ENCODE measurements around the gene SLC35A2. TPM values are rescaled to one million over a fixed set of nuclear protein-coding genes. Genes with fewer than 3 reads are reported as not detected.

SLC35A2 gene
- total RNA-seq, 1 donor from 2014 or later: 6.3 TPM

DNA sequence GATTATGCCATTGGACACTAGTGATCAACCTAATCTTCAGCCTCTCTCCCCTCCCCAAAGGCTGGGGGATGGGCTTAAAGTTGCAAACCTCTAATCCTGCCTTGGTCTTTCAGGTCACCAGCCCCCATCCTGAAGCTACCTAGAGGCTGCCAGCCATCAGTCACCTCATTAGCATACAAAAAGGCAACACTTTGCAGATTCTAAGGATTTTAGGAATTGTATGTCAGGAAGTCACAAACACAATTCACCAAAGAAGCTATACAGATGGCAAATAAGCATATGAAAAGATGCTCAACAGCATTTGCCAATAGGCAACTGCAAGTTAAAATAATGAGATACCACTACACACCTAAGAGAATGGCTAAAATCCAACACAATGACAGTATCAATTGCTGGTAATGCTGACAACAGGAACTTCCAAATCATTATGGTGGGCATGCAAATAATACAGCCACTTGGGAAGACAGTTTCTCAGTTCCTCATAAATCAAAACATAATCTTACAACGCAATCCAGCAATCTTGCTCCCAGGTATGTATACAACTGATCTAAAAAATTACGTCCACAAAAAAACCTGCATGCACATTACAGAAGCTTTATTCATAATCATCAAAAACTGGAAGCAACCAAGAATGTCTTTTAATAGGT is 16.4 kb upstream of the SLC35A2 start:
- H3K9ac ChIP-seq (ENCODE audit: low read depth in 1 of 3, low read length in 3 of 3): no peak overlapping the region
- H3K27ac ChIP-seq (ENCODE audit: low read depth, low read length): no peak overlapping the region
- no peak overlapping the region for H3K4me3 ChIP-seq (ENCODE audit: low read length in 3 of 3)
- H3K9me3 ChIP-seq (ENCODE audit: control insufficient read depth in 3 of 3, low read length in 3 of 3): no peaks in the 10 kb centered on the region
- peaks cover 15 to 32% (median 19%) of the 10 kb centered on the region in 3 donors for H3K36me3 ChIP-seq (ENCODE audit: control insufficient read depth in 3 of 3, insufficient read depth in 3 of 3, low read length in 3 of 3)
- H3K4me1 ChIP-seq (ENCODE audit: control insufficient read depth in 3 of 3, insufficient read depth in 3 of 3, low read length in 3 of 3): no peaks in the 10 kb centered on the region
- H3K27me3 ChIP-seq (ENCODE audit: control insufficient read depth in 3 of 3, insufficient read depth in 3 of 3, low read length in 3 of 3): no peaks in the 10 kb centered on the region

- Histone ChIP-seq H3K36me3 (ENCODE audit: control insufficient read depth in 3 of 3, insufficient read depth in 3 of 3, low read length in 3 of 3) (peaks cover 17 to 36% (median 22%) of the 10 kb centered on the region in 3 donors), H3K4me1 (ENCODE audit: control insufficient read depth in 3 of 3, insufficient read depth in 3 of 3, low read length in 3 of 3) (no peaks in the 10 kb centered on the region), H3K27ac (ENCODE audit: low read depth, low read length) (no peak overlapping the region), H3K9ac (ENCODE audit: low read depth in 1 of 3, low read length in 3 of 3) (no peak overlapping the region), H3K9me3 (ENCODE audit: control insufficient read depth in 3 of 3, low read length in 3 of 3) (no peaks in the 10 kb centered on the region), H3K27me3 (ENCODE audit: control insufficient read depth in 3 of 3, insufficient read depth in 3 of 3, low read length in 3 of 3) (no peaks in the 10 kb centered on the region), H3K4me3 (ENCODE audit: low read length in 3 of 3) (no peak overlapping the region)
Observed at GRCh38 chrX:48927123-48927522, 15.7 kb upstream of the SLC35A2 start.

DNA sequence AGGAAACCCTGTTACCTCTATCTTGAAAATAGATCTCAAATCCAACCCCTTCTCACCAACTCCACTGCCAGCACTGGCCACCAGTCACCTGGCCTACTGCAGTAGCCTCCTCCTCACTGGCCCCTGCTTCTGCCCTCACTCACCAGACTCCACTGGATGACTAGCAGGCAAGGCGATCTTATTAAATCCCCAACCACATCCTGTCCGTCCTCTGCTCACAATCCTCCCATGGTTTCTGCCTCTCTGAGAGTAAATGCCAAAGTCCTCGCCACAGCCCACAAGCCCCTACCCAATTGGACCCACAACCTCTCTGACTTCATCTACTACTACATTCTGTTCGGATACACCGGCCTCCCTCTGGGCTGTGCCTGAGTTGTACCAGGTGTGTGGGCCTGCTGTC is 12.8 kb upstream of the SLC35A2 start:
- H3K4me3 ChIP-seq (ENCODE audit: low read length in 3 of 3): no peak overlapping the region
- H3K4me1 ChIP-seq (ENCODE audit: control insufficient read depth in 3 of 3, insufficient read depth in 3 of 3, low read length in 3 of 3): peaks cover 6 to 14% (median 10%) of the 10 kb centered on the region in 3 donors
- H3K9ac ChIP-seq (ENCODE audit: low read depth in 1 of 3, low read length in 3 of 3): peak overlapping the region in 1 of 3 donors; percentile 8
- H3K27ac ChIP-seq (ENCODE audit: low read depth, low read length): no peak overlapping the region
- peaks cover 19 to 31% (median 25%) of the 10 kb centered on the region in 3 donors for H3K36me3 ChIP-seq (ENCODE audit: control insufficient read depth in 3 of 3, insufficient read depth in 3 of 3, low read length in 3 of 3)
- no peaks in the 10 kb centered on the region for H3K9me3 ChIP-seq (ENCODE audit: control insufficient read depth in 3 of 3, low read length in 3 of 3)
- H3K27me3 ChIP-seq (ENCODE audit: control insufficient read depth in 3 of 3, insufficient read depth in 3 of 3, low read length in 3 of 3): no peaks in the 10 kb centered on the region

DNA sequence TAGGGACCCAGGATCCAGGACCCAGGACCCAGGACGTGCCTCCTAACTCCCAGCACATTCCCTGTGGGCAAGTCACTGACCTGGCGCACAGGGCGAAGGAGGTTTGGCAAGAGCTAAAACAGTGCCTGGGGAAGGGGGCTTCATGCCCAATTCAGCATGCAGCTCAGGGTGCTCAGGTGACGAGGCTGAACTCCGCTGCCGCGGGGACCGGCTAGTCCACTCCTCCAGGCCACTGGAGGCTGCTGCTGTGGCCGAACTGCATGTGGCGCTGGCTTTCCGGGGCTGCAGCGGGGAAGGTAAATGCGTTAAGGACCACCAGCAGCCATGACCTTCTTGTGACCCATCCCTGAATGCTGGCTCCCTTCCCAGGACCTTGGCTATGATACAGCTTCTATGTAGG is 12.3 kb upstream of the SLC35A2 start:
- H3K4me1 ChIP-seq (ENCODE audit: control insufficient read depth in 3 of 3, insufficient read depth in 3 of 3, low read length in 3 of 3): peaks cover 6 to 14% (median 10%) of the 10 kb centered on the region in 3 donors
- no peak overlapping the region for H3K4me3 ChIP-seq (ENCODE audit: low read length in 3 of 3)
- no peaks in the 10 kb centered on the region for H3K27me3 ChIP-seq (ENCODE audit: control insufficient read depth in 3 of 3, insufficient read depth in 3 of 3, low read length in 3 of 3)
- H3K9ac ChIP-seq (ENCODE audit: low read depth in 1 of 3, low read length in 3 of 3): no peak overlapping the region
- H3K36me3 ChIP-seq (ENCODE audit: control insufficient read depth in 3 of 3, insufficient read depth in 3 of 3, low read length in 3 of 3): peaks cover 19 to 31% (median 25%) of the 10 kb centered on the region in 3 donors
- no peak overlapping the region for H3K27ac ChIP-seq (ENCODE audit: low read depth, low read length)
- H3K9me3 ChIP-seq (ENCODE audit: control insufficient read depth in 3 of 3, low read length in 3 of 3): no peaks in the 10 kb centered on the region

DNA sequence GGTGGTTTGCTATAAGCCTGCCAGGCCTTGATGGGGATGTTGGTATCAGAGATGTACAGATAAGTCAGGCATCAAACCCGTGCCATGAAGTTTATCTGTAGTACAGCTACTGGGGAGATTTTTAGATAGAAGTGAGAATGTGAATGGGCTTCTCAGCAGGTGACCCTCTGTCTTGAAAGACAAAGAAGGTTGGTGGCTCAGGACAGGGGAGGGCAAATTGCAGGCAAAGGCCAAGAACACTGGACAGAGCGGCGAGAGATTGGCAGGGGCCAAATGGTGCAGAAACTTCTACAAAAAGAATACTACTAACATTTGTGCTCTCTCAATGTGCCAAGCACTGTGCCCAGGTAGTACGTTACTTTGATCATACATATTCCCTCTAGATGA is 9.3 kb upstream of the SLC35A2 start:
- H3K4me1 ChIP-seq (ENCODE audit: control insufficient read depth in 3 of 3, insufficient read depth in 3 of 3, low read length in 3 of 3): peaks cover 10 to 22% (median 17%) of the 10 kb centered on the region in 3 donors
- no peak overlapping the region for H3K9ac ChIP-seq (ENCODE audit: low read depth in 1 of 3, low read length in 3 of 3)
- H3K27ac ChIP-seq (ENCODE audit: low read depth, low read length): no peak overlapping the region
- H3K9me3 ChIP-seq (ENCODE audit: control insufficient read depth in 3 of 3, low read length in 3 of 3): no peaks in the 10 kb centered on the region
- H3K27me3 ChIP-seq (ENCODE audit: control insufficient read depth in 3 of 3, insufficient read depth in 3 of 3, low read length in 3 of 3): no peaks in the 10 kb centered on the region
- H3K4me3 ChIP-seq (ENCODE audit: low read length in 3 of 3): no peak overlapping the region
- peaks cover 19 to 28% (median 23%) of the 10 kb centered on the region in 3 donors for H3K36me3 ChIP-seq (ENCODE audit: control insufficient read depth in 3 of 3, insufficient read depth in 3 of 3, low read length in 3 of 3)

DNA sequence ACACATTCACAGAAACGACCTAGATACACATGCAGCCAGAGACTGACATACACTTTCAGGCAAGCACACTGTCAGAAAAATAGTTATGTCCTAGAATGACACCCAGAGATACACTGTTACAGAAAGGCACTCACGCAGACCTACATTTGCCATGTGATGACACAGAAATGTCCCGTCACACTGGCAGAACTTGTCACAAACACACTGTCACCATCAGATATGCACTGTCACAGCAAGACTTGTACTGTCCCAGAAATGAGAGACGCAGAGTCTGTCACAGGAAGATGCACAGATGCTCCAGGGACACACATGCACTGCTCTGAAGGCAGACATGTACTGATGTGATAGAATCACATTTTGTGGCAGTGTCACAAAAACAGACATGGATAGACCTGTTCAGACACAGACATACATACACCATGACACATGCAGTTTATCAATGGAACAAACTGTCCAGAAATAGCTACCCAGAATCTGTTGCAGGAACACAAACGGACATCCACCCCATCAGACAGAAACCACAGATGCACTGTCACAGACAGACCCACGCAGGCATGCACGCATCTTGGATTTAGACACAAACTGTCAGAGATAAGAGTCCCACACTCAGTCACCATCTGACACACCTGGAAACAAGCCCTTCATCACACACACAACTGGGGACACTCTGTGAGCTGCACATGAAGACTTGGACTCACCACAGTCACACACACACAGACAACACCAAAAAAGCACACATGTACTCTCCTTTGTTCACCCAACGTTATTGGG is 8.7 kb upstream of the SLC35A2 start:
- Histone ChIP-seq H3K36me3 (ENCODE audit: control insufficient read depth in 3 of 3, insufficient read depth in 3 of 3, low read length in 3 of 3) (peaks cover 14 to 23% (median 18%) of the 10 kb centered on the region in 3 donors), H3K4me3 (ENCODE audit: low read length in 3 of 3) (no peak overlapping the region), H3K4me1 (ENCODE audit: control insufficient read depth in 3 of 3, insufficient read depth in 3 of 3, low read length in 3 of 3) (peaks cover 10 to 22% (median 17%) of the 10 kb centered on the region in 3 donors), H3K27ac (ENCODE audit: low read depth, low read length) (no peak overlapping the region), H3K27me3 (ENCODE audit: control insufficient read depth in 3 of 3, insufficient read depth in 3 of 3, low read length in 3 of 3) (no peaks in the 10 kb centered on the region), H3K9me3 (ENCODE audit: control insufficient read depth in 3 of 3, low read length in 3 of 3) (no peaks in the 10 kb centered on the region), H3K9ac (ENCODE audit: low read depth in 1 of 3, low read length in 3 of 3) (peak overlapping the region in 1 of 3 donors; percentile 72)

DNA sequence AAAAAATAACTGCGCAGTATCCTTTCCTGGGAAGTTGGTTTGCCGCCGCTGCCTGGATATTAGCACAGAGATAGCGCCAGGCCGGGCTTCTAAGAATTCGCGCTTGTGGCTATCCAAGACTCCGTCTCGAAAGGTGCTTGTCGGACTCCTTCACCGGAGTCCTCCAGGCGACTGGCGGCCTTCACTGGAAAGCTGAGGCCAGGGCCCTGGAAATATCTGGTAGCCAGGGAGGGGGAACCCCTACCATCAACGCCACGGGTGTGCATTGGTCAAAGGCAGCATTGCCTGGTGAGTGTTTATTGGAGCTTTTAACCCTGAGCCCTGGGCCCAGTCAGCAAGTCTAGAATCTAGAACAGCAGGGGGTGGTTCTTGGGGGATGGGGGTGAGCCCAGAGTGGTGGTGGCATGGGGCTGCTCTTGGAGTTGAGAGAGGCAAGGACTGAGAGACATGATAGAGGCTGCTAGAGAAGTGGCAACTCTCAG is 8.0 kb upstream of the SLC35A2 start:
- Histone ChIP-seq H3K4me1 (ENCODE audit: control insufficient read depth in 3 of 3, insufficient read depth in 3 of 3, low read length in 3 of 3) (peaks cover 10 to 22% (median 17%) of the 10 kb centered on the region in 3 donors), H3K36me3 (ENCODE audit: control insufficient read depth in 3 of 3, insufficient read depth in 3 of 3, low read length in 3 of 3) (peaks cover 14 to 25% (median 16%) of the 10 kb centered on the region in 3 donors), H3K27ac (ENCODE audit: low read depth, low read length) (peak overlapping the region; percentile 68), H3K4me3 (ENCODE audit: low read length in 3 of 3) (peak overlapping the region; percentile 48 to 64 (median 63)), H3K9me3 (ENCODE audit: control insufficient read depth in 3 of 3, low read length in 3 of 3) (no peaks in the 10 kb centered on the region), H3K27me3 (ENCODE audit: control insufficient read depth in 3 of 3, insufficient read depth in 3 of 3, low read length in 3 of 3) (no peaks in the 10 kb centered on the region), H3K9ac (ENCODE audit: low read depth in 1 of 3, low read length in 3 of 3) (peak overlapping the region; percentile 33 to 72 (median 72))

GRCh38 chrX:48918643-48919340 is 7.3 kb upstream of the SLC35A2 start, which contains the start of gene PIM2:
Gene PIM2, minus strand, starts transcription at chrX:48919024. Its CDS starts 190 bp downstream, at chrX:48918834.
- Histone ChIP-seq H3K9ac (ENCODE audit: low read depth in 1 of 3, low read length in 3 of 3) (peak within 1 kb of the TSS; percentile 33 to 75 (median 72)), H3K4me3 (ENCODE audit: low read length in 3 of 3) (peak within 1 kb of the TSS; percentile 48 to 64 (median 63)), H3K36me3 (ENCODE audit: control insufficient read depth in 3 of 3, insufficient read depth in 3 of 3, low read length in 3 of 3) (peaks cover 10 to 19% (median 11%) of the 10 kb centered on the region in 3 donors), H3K27me3 (ENCODE audit: control insufficient read depth in 3 of 3, insufficient read depth in 3 of 3, low read length in 3 of 3) (no peaks in the 10 kb centered on the region), H3K4me1 (ENCODE audit: control insufficient read depth in 3 of 3, insufficient read depth in 3 of 3, low read length in 3 of 3) (peaks cover 10 to 22% (median 17%) of the 10 kb centered on the region in 3 donors), H3K9me3 (ENCODE audit: control insufficient read depth in 3 of 3, low read length in 3 of 3) (no peaks in the 10 kb centered on the region), H3K27ac (ENCODE audit: low read depth, low read length) (peak within 1 kb of the TSS; percentile 68)

- H3K9ac ChIP-seq (ENCODE audit: low read depth in 1 of 3, low read length in 3 of 3): peak overlapping the region; percentile 20 to 75 (median 69)
- H3K4me3 ChIP-seq (ENCODE audit: low read length in 3 of 3): peak overlapping the region; percentile 48 to 64 (median 61)
- peaks cover 10 to 22% (median 17%) of the 10 kb centered on the region in 3 donors for H3K4me1 ChIP-seq (ENCODE audit: control insufficient read depth in 3 of 3, insufficient read depth in 3 of 3, low read length in 3 of 3)
- peaks cover 7 to 15% (median 14%) of the 10 kb centered on the region in 3 donors for H3K36me3 ChIP-seq (ENCODE audit: control insufficient read depth in 3 of 3, insufficient read depth in 3 of 3, low read length in 3 of 3)
- no peaks in the 10 kb centered on the region for H3K9me3 ChIP-seq (ENCODE audit: control insufficient read depth in 3 of 3, low read length in 3 of 3)
- no peaks in the 10 kb centered on the region for H3K27me3 ChIP-seq (ENCODE audit: control insufficient read depth in 3 of 3, insufficient read depth in 3 of 3, low read length in 3 of 3)
- peak overlapping the region; percentile 68 for H3K27ac ChIP-seq (ENCODE audit: low read depth, low read length)
Observed at GRCh38 chrX:48918301-48918642, 6.8 kb upstream of the SLC35A2 start.
